ENCODE data around the gene SH2B3. TPM values are rescaled to one million over a fixed set of nuclear protein-coding genes. Genes with fewer than 3 reads are reported as not detected.
A peak's percentile ranks its signal among the peaks of the same experiment; 100 is the strongest.

The SH2B3 gene
- total and polyA plus RNA-seq, 10 donors: 11.5 to 105 (median 81.9) TPM

DNA sequence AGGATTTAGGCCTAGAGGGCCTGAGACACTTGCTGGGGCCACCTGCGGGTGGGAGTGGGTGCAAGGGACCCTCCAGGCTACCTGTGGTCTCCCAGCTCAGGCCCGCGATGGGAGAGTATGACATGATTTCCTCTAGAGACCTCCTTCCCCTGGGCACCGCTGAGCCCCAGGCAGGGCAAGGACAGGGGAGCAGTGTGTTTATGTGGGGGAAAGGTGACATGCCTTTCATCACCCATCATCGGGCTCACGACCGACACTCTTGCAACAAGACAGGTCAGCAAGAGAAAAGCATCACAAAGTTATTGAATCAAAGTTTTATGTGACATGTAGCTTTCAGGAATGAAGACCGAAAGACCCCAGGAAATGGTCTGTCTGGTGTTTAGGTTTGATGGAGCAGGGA lies 19.9 kb downstream of the SH2B3 start:
- H3K27ac ChIP-seq: peak overlapping the region; percentile 49 to 95 (median 92)

DNA sequence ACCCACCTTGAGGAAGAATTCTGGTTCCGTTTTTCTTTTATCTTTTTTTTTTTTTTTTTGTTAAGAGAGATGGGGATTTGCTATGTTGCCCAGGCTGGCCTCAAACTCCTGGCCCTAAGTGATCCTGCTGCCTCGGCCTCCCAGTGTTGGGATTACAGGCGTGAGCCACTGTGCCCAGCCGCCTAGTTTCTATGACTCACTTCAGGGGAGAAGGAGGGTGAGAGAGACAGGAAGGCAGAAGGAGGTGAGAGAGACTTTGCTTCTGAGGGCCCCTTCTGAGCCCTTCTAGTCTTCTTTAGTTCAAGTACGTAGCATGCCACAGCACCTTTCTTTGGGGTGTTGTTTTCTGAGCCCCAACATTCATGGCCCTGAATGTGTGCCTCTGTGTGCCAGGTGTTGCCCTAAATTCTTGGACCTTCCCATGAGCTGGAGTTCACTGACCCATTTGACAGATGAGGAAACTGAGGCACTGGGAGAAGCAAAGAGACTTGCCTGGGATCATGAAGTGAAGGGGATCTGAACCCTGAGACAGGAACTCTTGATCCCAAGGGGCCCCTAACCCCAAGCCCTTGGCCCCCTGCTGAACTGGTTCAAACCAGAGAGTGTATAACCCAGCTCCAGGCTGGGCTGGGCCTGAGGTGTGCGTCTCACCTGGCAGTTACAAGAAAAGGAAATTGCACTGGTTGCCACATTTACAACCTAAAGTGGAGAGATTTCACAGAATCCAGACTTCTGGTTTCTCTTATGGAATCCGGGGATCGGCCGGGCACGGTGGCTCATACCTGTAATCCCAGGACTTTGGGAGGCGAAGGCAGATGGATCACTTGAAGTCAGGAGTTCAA lies 20.8 kb downstream of the SH2B3 start:
- 57 to 74% (median 66%) methylated on average over 11 of the region's 11 CpGs for WGBS, 5 donors
- Histone ChIP-seq H3K27me3 (replicated peaks in 1 of 7) (no peaks in the 10 kb centered on the region), H3K9me3 (no peaks in the 10 kb centered on the region), H3K36me3 (peaks cover 0 to 55% (median 5%) of the 10 kb centered on the region in 6 donors), H3K27ac (peak overlapping the region; percentile 49 to 95 (median 92)), H3K4me1 (peaks cover 80 to 100% (median 99%) of the 10 kb centered on the region in 6 donors), H3K4me3 (no peak overlapping the region)
- TF ChIP-seq POLR2AphosphoS5 (IDR thresholded peaks at IDR 0.05) (no peak), POLR2A (IDR thresholded peaks at IDR 0.05) (no peak)
- TF ChIP-seq, protein P1, sequence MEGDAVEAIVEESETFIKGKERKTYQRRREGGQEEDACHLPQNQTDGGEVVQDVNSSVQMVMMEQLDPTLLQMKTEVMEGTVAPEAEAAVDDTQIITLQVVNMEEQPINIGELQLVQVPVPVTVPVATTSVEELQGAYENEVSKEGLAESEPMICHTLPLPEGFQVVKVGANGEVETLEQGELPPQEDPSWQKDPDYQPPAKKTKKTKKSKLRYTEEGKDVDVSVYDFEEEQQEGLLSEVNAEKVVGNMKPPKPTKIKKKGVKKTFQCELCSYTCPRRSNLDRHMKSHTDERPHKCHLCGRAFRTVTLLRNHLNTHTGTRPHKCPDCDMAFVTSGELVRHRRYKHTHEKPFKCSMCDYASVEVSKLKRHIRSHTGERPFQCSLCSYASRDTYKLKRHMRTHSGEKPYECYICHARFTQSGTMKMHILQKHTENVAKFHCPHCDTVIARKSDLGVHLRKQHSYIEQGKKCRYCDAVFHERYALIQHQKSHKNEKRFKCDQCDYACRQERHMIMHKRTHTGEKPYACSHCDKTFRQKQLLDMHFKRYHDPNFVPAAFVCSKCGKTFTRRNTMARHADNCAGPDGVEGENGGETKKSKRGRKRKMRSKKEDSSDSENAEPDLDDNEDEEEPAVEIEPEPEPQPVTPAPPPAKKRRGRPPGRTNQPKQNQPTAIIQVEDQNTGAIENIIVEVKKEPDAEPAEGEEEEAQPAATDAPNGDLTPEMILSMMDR (IDR thresholded peaks at IDR 0.05 in 8 of 11, conservative IDR thresholded peaks at IDR 0.05 in 3 of 11): no peak
- intact Hi-C loops (cut with DNase I; ENCODE audit: low total_unique reads): no loop called here
- no peak for DNase-seq

More for the DNA sequence above, 19.9 kb downstream of the SH2B3 start:
- H3K4me3 ChIP-seq: no peak overlapping the region
- WGBS, 5 donors: 39 to 58% (median 45%) methylated on average over 8 of the region's 8 CpGs
- intact Hi-C loops (cut with DNase I; ENCODE audit: low total_unique reads): no loop called here
- H3K4me1 ChIP-seq: peaks cover 71 to 100% (median 93%) of the 10 kb centered on the region in 6 donors
- no peaks in the 10 kb centered on the region for H3K9me3 ChIP-seq
- DNase-seq: no peak
- no peaks in the 10 kb centered on the region for H3K27me3 ChIP-seq (replicated peaks in 1 of 7)
- no peak for TF ChIP-seq POLR2AphosphoS5 (IDR thresholded peaks at IDR 0.05)
- TF ChIP-seq POLR2A (IDR thresholded peaks at IDR 0.05): no peak
- TF ChIP-seq, protein P1 (IDR thresholded peaks at IDR 0.05 in 8 of 11, conservative IDR thresholded peaks at IDR 0.05 in 3 of 11): no peak
- peaks cover 0 to 64% (median 14%) of the 10 kb centered on the region in 6 donors for H3K36me3 ChIP-seq

DNA sequence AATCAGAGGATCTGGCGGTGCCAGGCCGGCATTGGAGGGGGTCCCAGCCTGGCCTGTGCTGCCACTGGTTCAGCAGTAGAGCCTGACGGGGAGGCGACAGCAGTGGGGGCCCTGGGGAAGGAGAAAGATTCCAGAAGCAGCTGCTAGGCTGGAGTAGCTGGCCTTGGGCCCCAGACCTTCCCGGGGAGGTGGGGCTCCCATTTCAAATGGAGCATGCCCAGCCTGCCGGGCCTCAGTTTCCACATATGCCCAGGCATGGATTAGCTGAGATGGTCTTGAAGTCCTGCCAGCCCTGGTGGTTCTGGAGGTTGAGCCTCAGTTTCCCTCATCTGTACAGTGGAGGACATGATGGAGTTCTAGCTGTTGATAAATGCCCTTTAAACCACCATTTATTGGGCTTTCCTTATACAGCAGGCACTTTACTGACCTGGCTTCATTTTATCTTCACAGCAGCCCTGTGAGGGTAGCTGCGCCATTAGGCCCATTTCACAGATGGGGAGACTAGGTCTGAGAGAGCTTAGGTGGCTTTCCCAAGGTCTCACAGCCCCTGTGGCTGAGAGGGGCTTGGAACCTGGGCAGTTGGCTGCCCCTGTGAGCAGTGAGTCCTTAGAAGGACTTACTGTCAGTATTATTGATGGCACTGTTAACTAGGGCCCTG lies 21.8 kb downstream of the SH2B3 start:
- no peaks in the 10 kb centered on the region for H3K9me3 ChIP-seq
- no peaks in the 10 kb centered on the region for H3K27me3 ChIP-seq (replicated peaks in 1 of 7)
- peaks cover 90 to 100% (median 99%) of the 10 kb centered on the region in 6 donors for H3K4me1 ChIP-seq
- peaks cover 0 to 45% (median 0%) of the 10 kb centered on the region in 6 donors for H3K36me3 ChIP-seq
- DNase-seq: no peak
- 79 to 95% (median 87%) methylated on average over 7 of the region's 7 CpGs for WGBS, 5 donors
- intact Hi-C loops (cut with DNase I; ENCODE audit: low total_unique reads): no loop called here
- H3K4me3 ChIP-seq: peak overlapping the region in 1 of 8 donors; percentile 58
- peak overlapping the region; percentile 61 to 95 (median 92) for H3K27ac ChIP-seq
- TF ChIP-seq, protein P1 (IDR thresholded peaks at IDR 0.05 in 8 of 11, conservative IDR thresholded peaks at IDR 0.05 in 3 of 11): no peak
- peak in 1 of 3 donors; percentile 34 for TF ChIP-seq POLR2AphosphoS5 (IDR thresholded peaks at IDR 0.05)
